Measurements from ENCODE around the gene CLCN4.

CLCN4 gene

GRCh38 chrX:10110984-10111363 lies 45.8 kb upstream of the CLCN4 start:
- Histone ChIP-seq H3K27ac (no peak overlapping the region), H3K4me3 (ENCODE audit: low read depth, low read length) (no peak overlapping the region), H3K36me3 (replicated peaks) (no peaks in the 10 kb centered on the region), H3K27me3 (replicated peaks) (no peaks in the 10 kb centered on the region)
- no peak for DNase-seq
- in situ Hi-C loops (cut with HindIII; ENCODE audit: low pct_ligation_motif_present, low sequenced_read_pairs): no loop called here
- TF ChIP-seq CTCF (IDR thresholded peaks at IDR 0.05; ENCODE audit: low read depth, low read length, missing control alignments): no peak

- no peak for TF ChIP-seq CTCF (IDR thresholded peaks at IDR 0.05; ENCODE audit: low read depth, low read length, missing control alignments)
- H3K36me3 ChIP-seq (replicated peaks): no peaks in the 10 kb centered on the region
- DNase-seq: no peak
- in situ Hi-C loops (cut with HindIII; ENCODE audit: low pct_ligation_motif_present, low sequenced_read_pairs): no loop called here
- no peak overlapping the region for H3K4me3 ChIP-seq (ENCODE audit: low read depth, low read length)
- no peak overlapping the region for H3K27ac ChIP-seq
- no peaks in the 10 kb centered on the region for H3K27me3 ChIP-seq (replicated peaks)
Observed at GRCh38 chrX:10111364-10112148, 45.2 kb upstream of the CLCN4 start.

GRCh38 chrX:10112510-10112909 lies 44.3 kb upstream of the CLCN4 start:
- no peak for TF ChIP-seq CTCF (IDR thresholded peaks at IDR 0.05; ENCODE audit: low read depth, low read length, missing control alignments)
- DNase-seq: no peak
- H3K36me3 ChIP-seq (replicated peaks): no peaks in the 10 kb centered on the region

GRCh38 chrX:10115082-10115481 lies 41.7 kb upstream of the CLCN4 start:
- Histone ChIP-seq H3K27ac (no peak overlapping the region), H3K27me3 (replicated peaks) (no peaks in the 10 kb centered on the region), H3K4me3 (ENCODE audit: low read depth, low read length) (no peak overlapping the region), H3K36me3 (replicated peaks) (peaks cover 5% of the 10 kb centered on the region)
- no peak for DNase-seq
- in situ Hi-C loops (cut with HindIII; ENCODE audit: low pct_ligation_motif_present, low sequenced_read_pairs): no loop called here
- TF ChIP-seq CTCF (IDR thresholded peaks at IDR 0.05; ENCODE audit: low read depth, low read length, missing control alignments): no peak

More at GRCh38 chrX:10112510-10112909, 44.3 kb upstream of the CLCN4 start:
- in situ Hi-C loops (cut with HindIII; ENCODE audit: low pct_ligation_motif_present, low sequenced_read_pairs): no loop called here
- Histone ChIP-seq H3K27ac (no peak overlapping the region), H3K4me3 (ENCODE audit: low read depth, low read length) (no peak overlapping the region), H3K27me3 (replicated peaks) (no peaks in the 10 kb centered on the region)

- no peak overlapping the region for H3K27ac ChIP-seq
- DNase-seq: no peak
- no peak for TF ChIP-seq CTCF (IDR thresholded peaks at IDR 0.05; ENCODE audit: low read depth, low read length, missing control alignments)
- in situ Hi-C loops (cut with HindIII; ENCODE audit: low pct_ligation_motif_present, low sequenced_read_pairs): no loop called here
- no peaks in the 10 kb centered on the region for H3K27me3 ChIP-seq (replicated peaks)
- H3K36me3 ChIP-seq (replicated peaks): peaks cover 5% of the 10 kb centered on the region
- H3K4me3 ChIP-seq (ENCODE audit: low read depth, low read length): no peak overlapping the region
Observed at GRCh38 chrX:10117301-10117700, 39.5 kb upstream of the CLCN4 start.
